Measurements from ENCODE around the gene HAGHL.

Gene HAGHL

DNA sequence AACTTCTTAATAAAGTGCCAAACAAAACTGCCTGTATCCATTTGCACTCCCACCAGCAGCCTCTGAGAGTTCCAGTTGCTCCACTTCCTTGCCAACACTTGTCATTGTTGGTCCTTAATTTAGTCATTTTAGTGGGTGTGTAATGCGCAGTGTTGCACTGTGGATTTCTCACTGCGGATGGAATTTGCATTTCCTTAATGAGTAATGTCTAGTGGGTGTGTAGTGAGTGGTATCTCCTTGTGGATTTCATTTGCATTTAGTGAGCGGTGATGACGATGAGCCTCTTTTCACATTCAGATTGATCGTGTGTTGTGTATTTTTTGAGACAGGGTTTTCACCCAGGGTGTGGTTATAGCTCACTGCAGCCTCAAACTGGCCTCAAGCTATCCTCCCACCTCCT, 29.5 kb downstream of the HAGHL start:
- Histone ChIP-seq H3K9ac (ENCODE audit: low read depth in 1 of 2, low read length in 2 of 2) (no peak overlapping the region), H3K9me3 (ENCODE audit: control insufficient read depth in 2 of 2, low read length in 2 of 2) (no peaks in the 10 kb centered on the region), H3K36me3 (ENCODE audit: control insufficient read depth in 2 of 2, insufficient read depth in 2 of 2, low read length in 2 of 2) (no peaks in the 10 kb centered on the region), H3K4me1 (ENCODE audit: control insufficient read depth in 2 of 2, insufficient read depth in 2 of 2, low read length in 2 of 2) (no peaks in the 10 kb centered on the region), H3K27me3 (ENCODE audit: control insufficient read depth in 2 of 2, insufficient read depth in 2 of 2, low read length in 2 of 2) (peaks cover 15 to 16% of the 10 kb centered on the region in 2 donors), H3K4me3 (ENCODE audit: low read length in 2 of 2) (no peak overlapping the region), H3K27ac (ENCODE audit: low read depth in 2 of 2, low read length in 2 of 2) (no peak overlapping the region)

DNA sequence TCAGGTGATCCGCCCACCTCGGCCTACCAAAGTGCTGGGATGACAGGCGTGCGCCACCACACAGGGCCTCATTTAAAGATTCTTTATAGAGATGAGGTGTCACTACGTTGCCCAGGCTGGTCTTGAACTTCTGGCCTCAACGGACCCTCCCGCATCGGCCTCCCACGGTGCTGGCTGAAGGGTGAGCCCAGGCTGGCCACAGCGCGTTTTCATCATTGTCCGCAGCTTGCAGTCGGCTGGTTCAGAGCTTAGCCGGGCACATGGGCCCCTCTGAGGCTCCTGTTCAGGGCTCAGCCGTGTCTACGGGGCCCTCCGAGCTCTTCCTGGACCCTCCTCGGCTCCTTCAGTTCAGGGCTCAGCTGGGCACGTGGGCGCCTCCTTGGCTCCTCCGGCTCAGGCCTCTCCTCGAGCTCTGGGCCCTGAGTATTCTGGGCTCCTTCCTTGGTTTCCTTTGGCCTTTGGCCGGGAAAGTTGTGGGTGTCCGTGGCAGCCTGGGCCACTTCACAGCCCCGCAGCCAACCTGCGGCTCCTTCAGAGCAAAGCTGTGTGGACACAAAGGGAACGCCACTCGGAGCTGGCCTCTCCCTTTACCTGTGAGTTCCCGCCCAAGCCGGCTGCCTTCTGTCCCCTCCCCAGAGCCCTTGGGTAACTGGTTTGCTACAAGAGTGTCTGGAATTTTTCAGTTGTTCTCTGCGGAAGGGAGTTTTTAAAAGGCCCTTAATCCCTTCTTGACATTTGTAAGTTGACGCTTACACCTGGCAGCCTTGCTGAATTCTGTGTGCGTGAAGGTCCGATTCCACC, 32.4 kb downstream of the HAGHL start:
- H3K27ac ChIP-seq (ENCODE audit: low read depth in 2 of 2, low read length in 2 of 2) = no peak overlapping the region
- H3K27me3 ChIP-seq (ENCODE audit: control insufficient read depth in 2 of 2, insufficient read depth in 2 of 2, low read length in 2 of 2) = peaks cover 6 to 12% of the 10 kb centered on the region in 2 donors
- H3K4me3 ChIP-seq (ENCODE audit: low read length in 2 of 2) = no peak overlapping the region
- no peak overlapping the region for H3K9ac ChIP-seq (ENCODE audit: low read depth in 1 of 2, low read length in 2 of 2)
- H3K9me3 ChIP-seq (ENCODE audit: control insufficient read depth in 2 of 2, low read length in 2 of 2) = no peaks in the 10 kb centered on the region
- no peaks in the 10 kb centered on the region for H3K4me1 ChIP-seq (ENCODE audit: control insufficient read depth in 2 of 2, insufficient read depth in 2 of 2, low read length in 2 of 2)
- H3K36me3 ChIP-seq (ENCODE audit: control insufficient read depth in 2 of 2, insufficient read depth in 2 of 2, low read length in 2 of 2) = no peaks in the 10 kb centered on the region

DNA sequence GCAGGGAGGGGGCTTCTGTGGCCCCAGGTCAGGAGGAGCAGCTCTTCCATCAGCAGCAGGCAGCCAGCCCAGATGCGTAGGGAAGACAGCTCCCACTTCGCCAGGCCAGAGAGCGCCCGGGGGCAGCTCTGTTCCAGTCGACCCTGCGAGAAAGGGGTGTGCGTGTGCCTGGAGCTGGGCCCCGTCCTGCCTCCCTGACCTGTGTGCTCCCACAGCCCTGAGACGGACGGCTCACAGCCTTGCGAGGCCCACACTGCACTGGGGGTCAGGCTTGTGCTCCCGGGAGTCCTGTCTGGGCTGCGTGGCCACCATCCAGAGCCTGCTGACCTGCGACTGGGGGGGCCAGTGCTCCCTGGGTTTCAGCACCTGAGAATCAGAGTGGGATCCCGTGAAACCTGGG, 33.2 kb downstream of the HAGHL start:
- H3K9ac ChIP-seq (ENCODE audit: low read depth in 1 of 2, low read length in 2 of 2) = no peak overlapping the region
- peaks cover 4 to 12% of the 10 kb centered on the region in 2 donors for H3K27me3 ChIP-seq (ENCODE audit: control insufficient read depth in 2 of 2, insufficient read depth in 2 of 2, low read length in 2 of 2)
- H3K36me3 ChIP-seq (ENCODE audit: control insufficient read depth in 2 of 2, insufficient read depth in 2 of 2, low read length in 2 of 2) = no peaks in the 10 kb centered on the region
- no peaks in the 10 kb centered on the region for H3K4me1 ChIP-seq (ENCODE audit: control insufficient read depth in 2 of 2, insufficient read depth in 2 of 2, low read length in 2 of 2)
- no peaks in the 10 kb centered on the region for H3K9me3 ChIP-seq (ENCODE audit: control insufficient read depth in 2 of 2, low read length in 2 of 2)
- H3K27ac ChIP-seq (ENCODE audit: low read depth in 2 of 2, low read length in 2 of 2) = no peak overlapping the region
- H3K4me3 ChIP-seq (ENCODE audit: low read length in 2 of 2) = no peak overlapping the region

DNA sequence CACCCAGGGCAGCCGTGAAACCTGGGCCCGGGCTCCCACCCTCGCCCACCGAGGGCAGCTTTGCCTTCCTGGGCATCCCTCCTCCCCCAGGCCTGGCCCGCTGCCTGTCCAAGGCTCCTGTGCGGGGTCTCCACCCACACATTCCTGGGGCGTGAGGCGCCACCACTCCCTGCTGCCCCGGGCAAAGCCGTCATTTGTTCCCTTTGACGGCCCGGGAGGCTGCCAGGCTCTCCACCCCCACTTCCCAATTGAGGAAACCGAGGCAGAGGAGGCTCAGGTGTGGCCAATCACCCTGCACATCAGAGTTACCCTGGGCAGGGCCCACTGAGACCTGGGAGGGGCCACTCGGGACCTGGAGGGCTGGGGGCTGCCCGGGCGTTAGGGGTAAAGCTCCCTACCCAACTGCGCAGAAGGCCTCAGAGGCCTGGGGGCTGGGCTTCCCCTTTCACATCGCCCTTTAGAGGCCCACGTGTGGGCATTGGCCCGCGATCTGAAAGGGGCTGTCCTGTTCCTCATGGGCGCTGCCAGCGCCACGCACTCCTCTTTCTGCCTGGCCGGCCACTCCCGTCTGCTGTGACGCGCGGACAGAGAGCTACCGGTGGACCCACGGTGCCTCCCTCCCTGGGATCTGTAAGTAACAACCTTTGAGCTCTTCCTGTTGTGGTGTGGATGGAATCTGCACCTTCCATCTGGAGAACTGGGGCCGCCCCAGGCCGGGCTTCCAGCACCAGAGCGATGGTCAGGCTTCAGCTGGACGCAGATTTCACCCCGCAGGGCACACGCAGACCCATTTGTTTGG, 33.8 kb downstream of the HAGHL start, which contains the start of gene MSLN:
Gene MSLN (plus strand): TSS at position 190 of the 799 bp plus-strand sequence. CDS start 1,947 bp downstream, outside the sequence.
- H3K9ac ChIP-seq (ENCODE audit: low read depth in 1 of 2, low read length in 2 of 2) = no peak within 1 kb of the TSS
- no peak within 1 kb of the TSS for H3K4me3 ChIP-seq (ENCODE audit: low read length in 2 of 2)
- H3K27me3 ChIP-seq (ENCODE audit: control insufficient read depth in 2 of 2, insufficient read depth in 2 of 2, low read length in 2 of 2) = peaks cover 4 to 12% of the 10 kb centered on the region in 2 donors
- no peaks in the 10 kb centered on the region for H3K4me1 ChIP-seq (ENCODE audit: control insufficient read depth in 2 of 2, insufficient read depth in 2 of 2, low read length in 2 of 2)
- H3K9me3 ChIP-seq (ENCODE audit: control insufficient read depth in 2 of 2, low read length in 2 of 2) = no peaks in the 10 kb centered on the region
- no peaks in the 10 kb centered on the region for H3K36me3 ChIP-seq (ENCODE audit: control insufficient read depth in 2 of 2, insufficient read depth in 2 of 2, low read length in 2 of 2)
- H3K27ac ChIP-seq (ENCODE audit: low read depth in 2 of 2, low read length in 2 of 2) = no peak within 1 kb of the TSS

DNA sequence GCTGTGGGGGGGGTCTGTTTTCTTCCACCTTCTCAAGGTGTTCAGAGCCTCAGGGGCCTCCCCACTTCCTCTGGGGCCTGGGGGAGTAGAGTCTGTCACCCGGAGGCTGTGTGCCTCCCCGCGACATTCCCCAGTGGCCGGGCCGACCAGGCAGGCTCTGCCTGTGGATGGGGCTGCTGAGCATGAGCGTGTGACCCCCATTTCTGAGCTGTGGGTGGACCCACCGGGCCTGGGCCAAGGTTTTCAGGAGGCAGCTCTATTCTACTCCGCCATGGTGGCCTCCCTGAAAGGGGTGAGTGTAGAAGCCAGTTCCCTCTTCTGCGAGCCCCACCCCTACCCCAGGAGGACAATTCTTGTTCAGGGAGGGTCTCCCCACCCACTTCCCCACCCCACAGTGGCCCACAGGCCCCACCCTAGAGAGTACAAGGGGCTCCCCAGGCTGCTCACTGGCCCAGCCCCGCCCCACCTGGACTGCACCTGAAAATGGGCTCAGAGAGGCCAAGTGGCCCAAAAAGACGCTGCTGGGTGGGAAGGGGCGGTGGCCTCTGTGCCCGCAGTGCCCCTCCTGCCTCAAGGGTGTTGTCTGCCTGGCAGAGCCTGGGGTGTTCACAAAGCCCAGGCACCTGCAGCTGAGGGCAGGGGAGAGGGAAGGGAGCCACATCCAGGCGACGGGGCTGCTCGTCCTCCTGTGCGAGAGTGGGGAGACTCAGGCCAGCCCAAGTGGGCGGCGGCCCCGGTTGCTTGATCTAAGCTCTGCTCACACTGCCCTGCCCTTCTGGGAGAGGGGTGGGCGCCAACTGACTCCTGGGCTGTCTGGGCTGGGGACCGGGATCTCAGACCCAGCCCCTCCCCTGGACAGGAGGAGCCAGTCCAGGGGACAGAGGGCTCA, 35.0 kb downstream of the HAGHL start:
- Histone ChIP-seq H3K27ac (ENCODE audit: low read depth in 2 of 2, low read length in 2 of 2) (no peak overlapping the region), H3K4me1 (ENCODE audit: control insufficient read depth in 2 of 2, insufficient read depth in 2 of 2, low read length in 2 of 2) (no peaks in the 10 kb centered on the region), H3K4me3 (ENCODE audit: low read length in 2 of 2) (no peak overlapping the region), H3K9ac (ENCODE audit: low read depth in 1 of 2, low read length in 2 of 2) (no peak overlapping the region), H3K27me3 (ENCODE audit: control insufficient read depth in 2 of 2, insufficient read depth in 2 of 2, low read length in 2 of 2) (peaks cover 0 to 12% of the 10 kb centered on the region in 2 donors), H3K36me3 (ENCODE audit: control insufficient read depth in 2 of 2, insufficient read depth in 2 of 2, low read length in 2 of 2) (no peaks in the 10 kb centered on the region), H3K9me3 (ENCODE audit: control insufficient read depth in 2 of 2, low read length in 2 of 2) (no peaks in the 10 kb centered on the region)

DNA sequence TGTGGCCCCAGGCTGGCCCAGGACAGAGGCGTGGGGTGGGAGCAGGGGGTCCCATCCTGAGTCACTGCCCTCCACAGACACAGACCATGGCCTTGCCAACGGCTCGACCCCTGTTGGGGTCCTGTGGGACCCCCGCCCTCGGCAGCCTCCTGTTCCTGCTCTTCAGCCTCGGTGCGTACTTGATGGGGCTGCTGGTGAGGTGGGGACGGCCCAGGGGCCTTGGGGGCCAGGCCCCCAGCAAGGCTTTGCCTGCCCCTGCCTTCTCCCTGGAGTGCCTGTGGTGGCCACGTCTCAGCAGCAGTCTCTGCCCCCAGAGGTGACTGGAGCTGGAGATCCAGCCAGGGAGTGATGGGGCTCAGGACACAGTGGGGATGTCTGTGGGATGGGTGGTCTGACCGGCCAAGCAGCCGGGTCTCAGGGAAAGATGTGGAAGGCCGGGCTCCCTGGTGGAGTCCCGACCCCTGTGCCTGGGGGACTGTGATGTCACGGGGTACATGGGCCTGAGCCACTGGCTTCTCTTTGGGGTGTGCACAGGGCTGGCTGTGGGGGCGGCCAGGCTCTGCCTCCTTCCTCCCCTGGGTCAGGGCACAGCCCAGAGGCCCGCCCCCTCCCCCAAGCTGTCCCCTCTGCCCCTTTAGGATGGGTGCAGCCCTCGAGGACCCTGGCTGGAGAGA, 35.8 kb downstream of the HAGHL start:
- H3K9ac ChIP-seq (ENCODE audit: low read depth in 1 of 2, low read length in 2 of 2) = no peak overlapping the region
- H3K9me3 ChIP-seq (ENCODE audit: control insufficient read depth in 2 of 2, low read length in 2 of 2) = no peaks in the 10 kb centered on the region
- no peaks in the 10 kb centered on the region for H3K4me1 ChIP-seq (ENCODE audit: control insufficient read depth in 2 of 2, insufficient read depth in 2 of 2, low read length in 2 of 2)
- no peaks in the 10 kb centered on the region for H3K36me3 ChIP-seq (ENCODE audit: control insufficient read depth in 2 of 2, insufficient read depth in 2 of 2, low read length in 2 of 2)
- no peak overlapping the region for H3K4me3 ChIP-seq (ENCODE audit: low read length in 2 of 2)
- peaks cover 0 to 12% of the 10 kb centered on the region in 2 donors for H3K27me3 ChIP-seq (ENCODE audit: control insufficient read depth in 2 of 2, insufficient read depth in 2 of 2, low read length in 2 of 2)
- H3K27ac ChIP-seq (ENCODE audit: low read depth in 2 of 2, low read length in 2 of 2) = no peak overlapping the region

DNA sequence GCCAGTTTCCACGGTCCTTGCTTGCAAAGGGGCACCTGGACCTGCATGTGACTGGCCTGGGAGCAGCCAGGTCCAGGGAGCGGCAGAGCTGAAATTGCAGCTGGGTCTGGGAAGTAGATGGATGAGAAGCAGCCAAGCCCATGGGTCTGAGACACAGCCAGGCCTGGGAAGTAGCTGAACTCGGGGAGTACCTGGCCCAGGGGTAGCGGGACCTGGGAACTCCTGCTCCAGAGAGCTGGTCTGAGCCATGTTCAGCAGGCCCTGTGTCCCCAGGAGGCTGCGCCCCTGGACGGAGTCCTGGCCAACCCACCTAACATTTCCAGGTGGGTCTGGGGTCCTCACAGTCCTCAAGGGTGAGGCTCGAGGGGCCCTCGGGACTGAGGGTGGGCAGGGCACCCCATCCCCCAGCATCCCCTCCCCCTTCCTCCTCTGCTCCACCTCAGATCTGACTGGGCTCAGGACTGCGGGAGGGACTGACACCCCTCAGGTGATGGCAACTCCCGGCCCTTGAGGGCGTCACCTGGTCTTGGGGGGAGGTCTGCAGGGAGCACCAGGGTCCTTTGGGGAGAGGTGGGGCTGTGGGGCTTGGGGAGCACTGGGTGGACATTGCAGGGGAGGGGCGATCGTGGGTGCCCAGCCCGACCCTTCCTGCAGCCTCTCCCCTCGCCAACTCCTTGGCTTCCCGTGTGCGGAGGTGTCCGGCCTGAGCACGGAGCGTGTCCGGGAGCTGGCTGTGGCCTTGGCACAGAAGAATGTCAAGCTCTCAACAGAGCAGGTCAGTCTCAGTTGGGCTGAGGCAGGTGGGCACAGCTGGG, 36.7 kb downstream of the HAGHL start:
- H3K4me1 ChIP-seq (ENCODE audit: control insufficient read depth in 2 of 2, insufficient read depth in 2 of 2, low read length in 2 of 2) = no peaks in the 10 kb centered on the region
- H3K27me3 ChIP-seq (ENCODE audit: control insufficient read depth in 2 of 2, insufficient read depth in 2 of 2, low read length in 2 of 2) = peaks cover 0 to 12% of the 10 kb centered on the region in 2 donors
- H3K36me3 ChIP-seq (ENCODE audit: control insufficient read depth in 2 of 2, insufficient read depth in 2 of 2, low read length in 2 of 2) = no peaks in the 10 kb centered on the region
- H3K9ac ChIP-seq (ENCODE audit: low read depth in 1 of 2, low read length in 2 of 2) = no peak overlapping the region
- H3K4me3 ChIP-seq (ENCODE audit: low read length in 2 of 2) = no peak overlapping the region
- H3K9me3 ChIP-seq (ENCODE audit: control insufficient read depth in 2 of 2, low read length in 2 of 2) = no peaks in the 10 kb centered on the region
- H3K27ac ChIP-seq (ENCODE audit: low read depth in 2 of 2, low read length in 2 of 2) = no peak overlapping the region

DNA sequence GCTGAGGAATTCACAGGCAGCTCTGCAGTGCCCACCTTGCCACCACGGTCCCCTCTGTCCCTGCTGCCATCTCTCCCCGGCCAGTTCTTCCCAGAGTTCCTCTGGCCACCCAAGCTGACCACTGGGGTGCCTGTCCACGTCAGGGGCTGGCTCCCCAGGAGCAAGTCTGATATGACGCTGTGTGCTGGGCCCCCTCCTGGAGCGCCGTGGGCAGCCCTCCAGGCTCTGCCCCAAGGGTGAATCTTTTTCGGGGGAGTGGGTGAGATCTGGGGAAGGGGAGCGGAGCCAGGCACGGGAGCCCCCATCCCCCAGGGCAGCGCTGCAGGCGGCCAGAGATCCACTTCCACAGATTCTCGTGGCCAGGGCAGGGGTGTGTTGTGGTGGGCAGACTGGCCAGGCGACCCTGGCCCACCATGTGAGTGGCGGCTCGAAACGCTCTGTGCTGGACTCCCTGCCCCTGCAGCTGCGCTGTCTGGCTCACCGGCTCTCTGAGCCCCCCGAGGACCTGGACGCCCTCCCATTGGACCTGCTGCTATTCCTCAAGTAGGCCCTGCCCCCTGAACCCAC, 37.4 kb downstream of the HAGHL start:
- no peak overlapping the region for H3K9ac ChIP-seq (ENCODE audit: low read depth in 1 of 2, low read length in 2 of 2)

More for the DNA sequence above, 37.4 kb downstream of the HAGHL start:
- Histone ChIP-seq H3K4me3 (ENCODE audit: low read length in 2 of 2) (no peak overlapping the region), H3K9me3 (ENCODE audit: control insufficient read depth in 2 of 2, low read length in 2 of 2) (no peaks in the 10 kb centered on the region), H3K4me1 (ENCODE audit: control insufficient read depth in 2 of 2, insufficient read depth in 2 of 2, low read length in 2 of 2) (no peaks in the 10 kb centered on the region), H3K27me3 (ENCODE audit: control insufficient read depth in 2 of 2, insufficient read depth in 2 of 2, low read length in 2 of 2) (peaks cover 0 to 12% of the 10 kb centered on the region in 2 donors), H3K27ac (ENCODE audit: low read depth in 2 of 2, low read length in 2 of 2) (no peak overlapping the region), H3K36me3 (ENCODE audit: control insufficient read depth in 2 of 2, insufficient read depth in 2 of 2, low read length in 2 of 2) (no peaks in the 10 kb centered on the region)

Measured in mucosa of rectum (tissue), 2 donors.